ENCODE data around the gene ZBTB39. TPM values are rescaled to one million over a fixed set of nuclear protein-coding genes. Genes with fewer than 3 reads are reported as not detected.
"Not testable (repeated sequence)": the region's sequence is repeated elsewhere in the genome, so short reads cannot be mapped to it uniquely, and the experiment has no call there.

Gene ZBTB39
- total RNA-seq, 1 donor from 2014 or later, result 28.6 TPM

DNA sequence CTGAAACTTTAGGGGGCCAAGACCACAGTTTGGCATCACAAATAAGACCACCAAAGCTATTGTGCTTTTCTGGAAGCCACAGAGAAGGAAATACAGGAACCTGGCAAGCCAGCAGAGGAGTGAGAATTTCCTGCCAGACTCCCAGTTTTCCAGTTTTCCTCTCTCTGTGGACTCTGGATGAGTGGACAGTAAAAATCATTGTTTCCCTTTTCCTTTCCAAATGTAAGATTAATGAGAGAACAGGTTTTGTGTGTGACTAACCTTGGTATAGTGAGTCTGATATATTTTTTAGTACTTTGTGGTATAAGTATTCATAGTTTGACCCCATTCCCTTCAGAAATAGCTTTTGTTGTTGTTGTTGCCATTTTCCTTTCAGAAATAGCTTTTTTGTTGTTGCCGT lies 12.6 kb upstream of the ZBTB39 start:
- TF ChIP-seq, protein P1, sequence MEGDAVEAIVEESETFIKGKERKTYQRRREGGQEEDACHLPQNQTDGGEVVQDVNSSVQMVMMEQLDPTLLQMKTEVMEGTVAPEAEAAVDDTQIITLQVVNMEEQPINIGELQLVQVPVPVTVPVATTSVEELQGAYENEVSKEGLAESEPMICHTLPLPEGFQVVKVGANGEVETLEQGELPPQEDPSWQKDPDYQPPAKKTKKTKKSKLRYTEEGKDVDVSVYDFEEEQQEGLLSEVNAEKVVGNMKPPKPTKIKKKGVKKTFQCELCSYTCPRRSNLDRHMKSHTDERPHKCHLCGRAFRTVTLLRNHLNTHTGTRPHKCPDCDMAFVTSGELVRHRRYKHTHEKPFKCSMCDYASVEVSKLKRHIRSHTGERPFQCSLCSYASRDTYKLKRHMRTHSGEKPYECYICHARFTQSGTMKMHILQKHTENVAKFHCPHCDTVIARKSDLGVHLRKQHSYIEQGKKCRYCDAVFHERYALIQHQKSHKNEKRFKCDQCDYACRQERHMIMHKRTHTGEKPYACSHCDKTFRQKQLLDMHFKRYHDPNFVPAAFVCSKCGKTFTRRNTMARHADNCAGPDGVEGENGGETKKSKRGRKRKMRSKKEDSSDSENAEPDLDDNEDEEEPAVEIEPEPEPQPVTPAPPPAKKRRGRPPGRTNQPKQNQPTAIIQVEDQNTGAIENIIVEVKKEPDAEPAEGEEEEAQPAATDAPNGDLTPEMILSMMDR (conservative IDR thresholded peaks at IDR 0.05), result no peak
- Mint-ChIP-seq H3K4me3 (no peak overlapping the region), H3K9me3 (no peaks in the 10 kb centered on the region), H3K4me1 (peaks cover 7% of the 10 kb centered on the region), H3K27ac (ENCODE audit: unreplicated experiment) (no peak overlapping the region), H3K27me3 (ENCODE audit: low read depth) (peaks cover 23% of the 10 kb centered on the region), H3K36me3 (ENCODE audit: low read depth) (no peaks in the 10 kb centered on the region)
- DNase-seq (ENCODE audit: low read depth, low spot score), result no peak

DNA sequence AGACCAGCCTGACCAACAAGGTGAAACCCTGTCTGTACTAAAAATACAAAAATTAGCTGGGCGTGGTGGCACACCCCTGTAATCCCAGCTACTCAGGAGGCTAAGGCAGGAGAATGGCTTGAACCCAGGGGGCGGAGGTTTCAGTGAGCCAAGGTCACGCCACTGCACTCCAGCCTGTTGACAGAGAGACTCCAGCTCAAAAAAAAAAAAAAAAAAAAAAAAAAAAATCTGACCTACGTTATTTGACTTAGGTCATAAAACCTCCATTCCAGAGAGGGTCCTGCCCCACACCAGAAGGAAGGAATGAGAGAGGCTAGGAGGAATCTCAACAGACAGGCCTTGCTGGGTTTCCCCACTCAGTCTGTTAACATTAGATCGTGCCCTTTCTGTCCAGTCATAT lies 12.0 kb upstream of the ZBTB39 start:
- not testable (repeated sequence) for H3K9me3 Mint-ChIP-seq; H3K27ac Mint-ChIP-seq (ENCODE audit: unreplicated experiment)

DNA sequence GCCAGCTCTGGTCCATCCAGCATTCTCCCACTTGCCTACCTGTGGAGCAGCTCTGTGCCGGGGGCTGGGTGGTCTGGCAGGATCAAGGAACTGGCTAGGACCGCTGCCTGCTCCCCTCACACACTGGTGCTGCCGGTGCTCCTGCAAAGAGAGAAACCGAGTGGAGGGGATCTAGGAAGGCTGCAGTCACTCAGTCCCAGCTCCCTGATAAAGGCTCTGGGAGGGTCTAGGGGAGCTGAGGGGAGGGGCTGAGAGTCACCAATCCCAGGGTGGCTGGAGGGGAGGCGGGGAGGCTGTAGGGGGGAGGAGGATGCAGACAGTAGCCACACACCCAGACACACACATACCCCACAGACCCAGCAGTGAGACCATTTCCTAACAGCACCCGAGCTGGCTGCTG lies 10.0 kb upstream of the ZBTB39 start, which contains the start of gene TAC3:
TAC3 (minus strand) TSS at position 182 of the 400 bp plus-strand sequence. CDS start 732 bp downstream, outside the sequence.
- Mint-ChIP-seq H3K9me3 (no peaks in the 10 kb centered on the region), H3K4me3 (no peak within 1 kb of the TSS), H3K4me1 (peaks cover 3% of the 10 kb centered on the region), H3K27me3 (ENCODE audit: low read depth) (peaks cover 36% of the 10 kb centered on the region), H3K27ac (ENCODE audit: unreplicated experiment) (no peak within 1 kb of the TSS), H3K36me3 (ENCODE audit: low read depth) (no peaks in the 10 kb centered on the region)
- TF ChIP-seq, protein P1 (conservative IDR thresholded peaks at IDR 0.05), result no peak
- DNase-seq (ENCODE audit: low read depth, low spot score), result no peak

More for the DNA sequence above, 12.0 kb upstream of the ZBTB39 start:
- peaks cover 26% of the 10 kb centered on the region for H3K27me3 Mint-ChIP-seq (ENCODE audit: low read depth)
- not testable (repeated sequence) for H3K36me3 Mint-ChIP-seq (ENCODE audit: low read depth); H3K4me1 Mint-ChIP-seq; DNase-seq (ENCODE audit: low read depth, low spot score); H3K4me3 Mint-ChIP-seq

DNA sequence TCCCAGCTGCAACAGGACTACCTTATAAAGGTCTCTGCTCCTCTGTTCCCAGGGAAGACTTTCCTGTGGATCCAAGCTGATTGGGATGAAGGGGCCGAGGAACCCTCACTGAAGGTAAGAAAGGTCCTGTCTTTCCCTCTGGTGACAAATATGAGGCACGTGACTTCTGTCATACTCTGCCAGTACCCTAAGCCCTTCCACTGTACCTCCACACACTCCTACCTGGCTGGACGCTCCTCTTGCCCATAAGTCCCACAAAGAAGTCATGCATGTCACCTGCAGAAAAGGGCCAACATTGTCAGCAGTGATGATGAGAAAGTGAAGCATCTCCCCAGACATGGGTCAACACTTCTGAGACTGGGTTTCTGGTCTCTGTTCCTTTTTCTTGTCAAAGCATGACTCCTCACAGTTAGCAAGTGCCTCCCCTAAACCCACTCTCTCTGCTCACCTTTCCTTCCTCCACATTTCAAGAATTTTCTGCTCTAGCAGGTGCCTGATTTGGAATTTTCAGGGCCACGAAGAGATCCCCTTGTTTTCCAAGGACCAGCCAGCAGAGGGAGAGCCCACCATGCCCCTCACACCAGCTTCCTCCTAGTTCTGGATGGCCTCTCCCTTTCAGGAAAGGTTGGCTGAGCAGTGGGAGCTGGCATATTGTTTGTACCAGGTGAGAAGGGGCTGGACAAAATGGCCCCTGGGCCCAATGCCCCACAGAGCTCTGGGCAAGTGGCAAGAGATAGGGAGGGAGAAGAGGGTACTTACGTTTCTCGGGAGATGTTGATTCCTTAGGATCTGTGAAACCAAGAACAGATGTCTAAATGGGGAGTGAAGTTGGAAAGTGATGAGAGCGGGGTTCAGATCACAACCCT lies 6.5 kb upstream of the ZBTB39 start:
- no peak for DNase-seq (ENCODE audit: low read depth, low spot score)
- no peaks in the 10 kb centered on the region for H3K36me3 Mint-ChIP-seq (ENCODE audit: low read depth)
- no peak overlapping the region for H3K4me3 Mint-ChIP-seq
- H3K27me3 Mint-ChIP-seq (ENCODE audit: low read depth), result peaks cover 36% of the 10 kb centered on the region
- no peaks in the 10 kb centered on the region for H3K9me3 Mint-ChIP-seq
- no peak overlapping the region for H3K27ac Mint-ChIP-seq (ENCODE audit: unreplicated experiment)
- TF ChIP-seq, protein P1 (conservative IDR thresholded peaks at IDR 0.05), result no peak
- H3K4me1 Mint-ChIP-seq, result peaks cover 12% of the 10 kb centered on the region

DNA sequence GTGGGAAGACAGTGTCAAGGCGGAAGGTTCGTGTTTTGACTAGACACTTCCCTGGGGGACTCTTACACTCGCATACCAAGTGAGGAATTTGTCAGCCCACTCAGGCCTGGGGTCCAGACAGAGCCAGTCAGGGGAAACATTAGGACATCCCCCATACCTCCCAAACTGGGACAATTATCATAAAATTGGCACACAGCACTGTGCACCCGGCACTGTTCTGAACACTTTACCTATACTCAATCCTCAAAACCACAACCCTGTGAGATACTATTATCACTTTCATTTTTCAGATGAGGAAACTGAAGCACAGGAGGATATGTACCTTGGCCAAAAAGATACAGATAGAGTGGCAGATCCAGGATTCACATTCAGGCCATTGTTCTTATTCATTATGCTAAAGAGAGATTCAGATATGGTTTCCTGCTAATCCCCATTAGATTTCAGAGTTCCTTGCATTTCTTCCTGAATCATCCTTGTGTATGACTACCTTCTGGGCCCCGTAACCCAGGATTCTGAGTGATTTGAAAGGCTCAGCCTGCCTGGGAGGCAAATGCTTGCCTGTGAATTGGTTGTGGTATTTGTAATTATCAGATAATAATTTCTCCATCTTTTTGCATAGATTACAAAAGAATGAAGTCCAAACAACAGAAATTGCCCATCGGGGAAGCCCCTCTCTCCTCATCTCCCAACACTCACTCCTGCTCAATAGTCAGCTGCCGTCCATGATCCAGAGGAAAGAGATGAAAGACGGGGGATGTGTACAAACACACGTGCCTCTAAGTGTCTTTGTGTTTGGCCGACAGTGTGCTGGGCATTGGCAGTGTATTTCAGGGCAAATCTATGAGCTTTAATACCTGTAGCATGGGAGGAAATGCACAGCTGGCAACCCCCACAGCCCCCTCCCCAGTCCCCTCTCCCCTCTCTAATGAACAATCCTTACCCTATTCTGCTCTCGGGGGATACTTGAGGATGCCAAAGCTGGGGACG lies 5.4 kb upstream of the ZBTB39 start:
- peaks cover 17% of the 10 kb centered on the region for H3K4me1 Mint-ChIP-seq

More for the DNA sequence above, 5.4 kb upstream of the ZBTB39 start:
- H3K27me3 Mint-ChIP-seq (ENCODE audit: low read depth), result peaks cover 34% of the 10 kb centered on the region
- no peak overlapping the region for H3K4me3 Mint-ChIP-seq
- no peaks in the 10 kb centered on the region for H3K9me3 Mint-ChIP-seq
- no peaks in the 10 kb centered on the region for H3K36me3 Mint-ChIP-seq (ENCODE audit: low read depth)
- TF ChIP-seq, protein P1 (conservative IDR thresholded peaks at IDR 0.05), result no peak
- no peak overlapping the region for H3K27ac Mint-ChIP-seq (ENCODE audit: unreplicated experiment)
- no peak for DNase-seq (ENCODE audit: low read depth, low spot score)
